GM21737 (cell line): ENCODE data around the gene RBM4.
"Not testable (repeated sequence)": the region's sequence is repeated elsewhere in the genome, so short reads cannot be mapped to it uniquely, and the experiment has no call there.

Experiments
- ATAC-seq: cut with Tn5 transposase; IDR thresholded peaks from one replicate; pipeline ENCODE4 v1.9.1; 2021; ENCODE audit warnings: mild to moderate bottlenecking, moderate library complexity; ENCODE audit not compliant: unreplicated experiment

RBM4 gene, protein sequence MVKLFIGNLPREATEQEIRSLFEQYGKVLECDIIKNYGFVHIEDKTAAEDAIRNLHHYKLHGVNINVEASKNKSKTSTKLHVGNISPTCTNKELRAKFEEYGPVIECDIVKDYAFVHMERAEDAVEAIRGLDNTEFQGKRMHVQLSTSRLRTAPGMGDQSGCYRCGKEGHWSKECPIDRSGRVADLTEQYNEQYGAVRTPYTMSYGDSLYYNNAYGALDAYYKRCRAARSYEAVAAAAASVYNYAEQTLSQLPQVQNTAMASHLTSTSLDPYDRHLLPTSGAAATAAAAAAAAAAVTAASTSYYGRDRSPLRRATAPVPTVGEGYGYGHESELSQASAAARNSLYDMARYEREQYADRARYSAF

DNA sequence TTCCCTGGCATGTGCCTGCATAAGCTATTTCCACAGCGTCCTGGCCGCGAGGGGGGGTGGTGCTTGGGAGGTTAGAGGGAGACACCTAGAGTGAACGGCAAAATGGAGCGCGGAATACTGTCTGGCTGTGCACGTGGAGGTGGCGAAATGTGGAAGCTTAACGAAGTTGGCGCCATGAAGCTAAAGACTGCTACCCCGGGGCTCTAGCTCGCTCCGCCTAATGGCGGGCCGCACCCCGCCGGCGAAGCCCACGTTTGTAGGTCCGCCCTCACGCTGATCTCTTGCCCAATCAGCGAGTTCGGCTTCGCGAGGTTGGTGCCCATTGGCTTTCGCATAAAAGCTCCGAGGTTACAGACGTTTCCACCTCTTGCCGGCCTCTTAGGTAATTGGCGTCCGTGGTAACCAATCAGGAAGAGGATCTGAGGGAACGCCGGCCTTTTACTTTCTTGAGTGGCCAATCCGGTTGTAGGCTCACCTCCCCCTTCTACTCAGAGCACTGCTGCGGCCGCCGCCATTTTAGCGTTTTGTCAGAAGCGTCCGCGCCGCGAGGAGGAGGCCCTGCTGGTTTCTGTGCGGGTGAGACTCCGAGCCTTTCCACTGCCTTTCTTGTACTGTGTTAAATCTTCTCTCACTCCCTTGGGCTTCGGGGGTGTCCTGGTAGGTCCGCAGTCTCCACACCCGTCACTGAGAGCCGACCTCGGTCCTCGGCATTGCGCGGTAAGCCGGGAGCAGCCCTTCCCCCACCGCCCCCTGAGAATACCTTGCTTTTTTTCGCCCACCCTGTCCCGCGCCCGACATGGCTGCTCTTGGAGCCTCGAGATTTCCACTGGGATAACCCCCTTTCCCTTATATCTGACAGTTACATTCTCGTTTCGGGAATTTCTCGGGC is at the start of gene RBM4:
Gene RBM4, plus strand, starts transcription at position 527 of the 889 bp plus-strand sequence. CDS start 1,009 bp downstream, outside the sequence.
- ATAC-seq, result peak; percentile 95

DNA sequence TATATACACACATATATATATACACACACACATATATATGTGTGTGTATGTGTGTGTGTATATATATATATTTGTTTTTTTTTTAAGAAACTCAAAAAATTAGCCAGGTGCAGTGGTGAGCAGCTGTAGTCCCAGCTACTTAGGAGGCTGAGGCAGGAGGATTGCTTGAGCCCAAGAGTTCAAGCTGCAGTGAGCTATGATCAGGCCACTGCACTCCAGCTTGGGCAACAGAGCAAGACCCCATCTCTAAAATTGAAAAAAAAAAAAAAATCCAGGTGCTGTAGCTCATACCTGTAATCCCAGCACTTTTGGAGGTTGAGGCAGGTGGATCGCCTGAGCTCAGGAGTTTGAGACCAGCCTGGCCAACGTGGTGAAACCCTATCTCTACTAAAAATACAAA is 49.2 kb upstream of the RBM4 start:
- not testable (repeated sequence) for ATAC-seq

GRCh38 chr11:66589996-66590675 is 48.4 kb upstream of the RBM4 start:
- no peak for ATAC-seq

DNA sequence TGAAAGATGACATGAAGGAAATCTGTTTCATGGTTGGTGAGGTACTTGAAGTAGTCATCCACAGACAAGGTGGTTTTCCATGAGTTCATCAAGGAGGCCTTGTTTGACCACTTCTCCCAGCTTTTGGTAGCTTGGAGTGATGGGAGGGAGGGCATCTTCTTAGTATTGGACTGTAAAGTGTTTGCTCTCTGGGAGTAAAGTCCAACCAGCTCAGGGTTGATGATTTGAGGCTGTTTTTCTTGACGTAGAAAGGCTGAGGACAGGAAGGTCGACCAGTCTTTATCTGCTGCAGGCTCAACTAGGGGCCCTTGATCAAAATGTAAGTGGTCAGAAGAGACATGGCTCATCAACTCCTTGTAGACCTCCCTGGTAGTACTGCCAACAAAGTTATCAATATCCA is 47.3 kb upstream of the RBM4 start:
- ATAC-seq, result no peak

GRCh38 chr11:66592457-66593302 is 45.8 kb upstream of the RBM4 start, which contains the start of the genes CCDC87 and CCS:
TSS of gene CCDC87 (minus strand) at chr11:66593063. CDS start at chr11:66593015, 48 bp downstream.
TSS of gene CCS (plus strand) at chr11:66593185. CDS start at chr11:66593262, 77 bp downstream.
- peak; percentile 84 for ATAC-seq

GRCh38 chr11:66593303-66593635 is 45.2 kb upstream of the RBM4 start:
- ATAC-seq, result no peak

DNA sequence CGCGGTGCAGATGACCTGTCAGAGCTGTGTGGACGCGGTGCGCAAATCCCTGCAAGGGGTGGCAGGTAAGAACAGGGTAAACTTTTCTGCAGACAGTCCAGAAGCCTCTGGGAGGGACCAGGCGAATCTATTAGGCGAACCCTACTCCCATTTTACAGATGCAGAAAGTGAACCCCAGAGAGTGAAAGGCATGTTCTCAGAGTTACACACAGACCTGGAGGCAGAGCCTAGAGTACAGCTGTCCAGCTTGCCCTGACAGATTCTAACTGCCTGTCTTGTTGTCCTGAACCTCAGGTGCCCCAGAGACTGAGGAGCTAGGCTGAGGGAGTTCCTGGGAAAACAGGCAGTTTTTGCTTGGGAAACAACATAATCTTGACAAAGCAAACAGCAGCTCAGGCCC is 44.9 kb upstream of the RBM4 start:
- no peak for ATAC-seq

DNA sequence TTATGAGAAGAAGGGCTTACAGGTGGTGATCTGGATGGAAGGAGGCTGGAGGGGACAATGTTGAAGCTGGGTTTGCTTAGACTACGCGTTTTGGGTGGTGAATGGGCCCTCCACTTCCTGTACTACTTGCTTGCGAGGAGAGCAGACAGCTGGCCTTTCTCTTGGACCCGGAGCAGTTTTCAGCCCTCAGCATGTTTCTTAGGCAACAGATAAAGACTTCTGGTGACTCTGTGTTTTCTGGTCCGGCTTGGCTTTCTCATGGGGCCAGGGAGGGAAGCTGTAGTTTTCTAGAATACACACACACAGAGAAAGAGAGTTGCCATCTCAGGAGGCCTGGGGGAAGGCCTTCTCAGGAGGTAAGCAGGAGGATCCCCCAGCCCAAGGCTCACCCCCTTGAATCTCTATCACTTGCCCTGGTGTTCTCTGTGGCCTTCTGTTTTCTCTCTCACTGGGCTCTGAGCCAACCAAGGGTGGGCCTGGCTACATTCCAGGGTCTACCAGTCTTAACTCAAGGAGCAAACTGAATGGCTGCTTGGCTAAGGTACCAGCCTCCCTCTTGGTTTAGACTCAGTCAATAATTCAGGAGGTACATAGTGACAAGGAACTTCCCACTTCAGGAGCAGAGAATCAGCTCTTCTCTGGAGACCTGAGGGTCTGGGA is 43.1 kb upstream of the RBM4 start:
- ATAC-seq, result no peak

GRCh38 chr11:66598993-66599392 is 39.5 kb upstream of the RBM4 start:
- no peak for ATAC-seq

DNA sequence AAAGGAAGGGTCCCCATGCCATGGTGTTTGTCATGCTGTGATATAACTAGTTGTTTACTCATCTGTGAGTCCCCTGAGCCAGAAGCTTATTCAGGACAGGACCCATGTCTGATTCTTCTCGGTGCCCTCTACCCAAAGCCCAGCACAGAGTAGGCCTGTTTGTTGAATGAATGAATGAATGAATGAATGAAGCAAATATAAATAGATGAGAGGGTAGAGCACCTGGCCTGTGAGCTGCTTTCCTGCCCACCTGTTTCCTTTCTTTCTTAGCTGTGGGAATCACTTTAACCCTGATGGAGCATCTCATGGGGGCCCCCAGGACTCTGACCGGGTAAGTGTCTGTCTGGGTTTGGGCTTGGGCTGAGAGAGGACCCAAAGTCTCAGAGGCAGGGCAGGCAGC is 38.3 kb upstream of the RBM4 start:
- no peak for ATAC-seq

- ATAC-seq, result no peak
Measured at GRCh38 chr11:66600631-66601233, 37.8 kb upstream of the RBM4 start.

- ATAC-seq, result no peak
Measured at GRCh38 chr11:66603072-66603471, 35.4 kb upstream of the RBM4 start.

GRCh38 chr11:66604155-66604554 is 34.3 kb upstream of the RBM4 start:
- ATAC-seq, result no peak

GRCh38 chr11:66606608-66607007 is 31.9 kb upstream of the RBM4 start:
- ATAC-seq, result not testable (repeated sequence)

DNA sequence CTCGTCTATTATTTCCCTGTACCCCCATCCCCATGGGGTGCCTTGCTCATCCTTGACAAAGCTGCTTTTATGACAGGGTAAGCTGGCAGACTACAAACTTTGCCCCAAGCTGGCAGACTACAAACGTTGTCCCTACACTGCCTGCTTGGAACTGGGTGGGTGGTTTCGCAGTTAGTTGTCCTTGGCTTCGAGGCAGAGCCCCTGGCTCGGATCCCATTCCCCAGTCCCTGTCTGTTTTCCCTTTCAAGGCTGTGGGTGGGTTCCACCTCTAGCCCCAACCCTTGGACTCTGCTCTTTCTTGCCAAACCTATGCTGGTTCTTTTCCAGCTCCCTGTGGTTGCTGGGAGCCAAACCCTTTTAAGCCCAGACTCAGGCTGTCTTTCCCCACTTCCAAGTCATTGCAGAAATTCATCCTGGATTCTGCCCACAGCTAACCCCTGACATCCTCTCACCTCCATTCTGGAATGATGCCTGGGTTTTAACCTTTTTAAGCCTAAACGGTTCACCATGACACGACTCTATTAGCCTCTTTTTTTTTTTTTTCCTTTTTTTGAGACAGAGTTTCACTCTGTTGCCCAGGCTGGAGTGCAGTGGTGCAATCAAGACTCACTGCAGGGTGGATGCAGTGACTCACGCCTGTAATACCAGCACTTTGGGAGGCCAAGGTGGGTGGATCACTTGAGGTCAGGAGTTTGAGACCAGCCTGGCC is 31.2 kb upstream of the RBM4 start:
- no peak for ATAC-seq

DNA sequence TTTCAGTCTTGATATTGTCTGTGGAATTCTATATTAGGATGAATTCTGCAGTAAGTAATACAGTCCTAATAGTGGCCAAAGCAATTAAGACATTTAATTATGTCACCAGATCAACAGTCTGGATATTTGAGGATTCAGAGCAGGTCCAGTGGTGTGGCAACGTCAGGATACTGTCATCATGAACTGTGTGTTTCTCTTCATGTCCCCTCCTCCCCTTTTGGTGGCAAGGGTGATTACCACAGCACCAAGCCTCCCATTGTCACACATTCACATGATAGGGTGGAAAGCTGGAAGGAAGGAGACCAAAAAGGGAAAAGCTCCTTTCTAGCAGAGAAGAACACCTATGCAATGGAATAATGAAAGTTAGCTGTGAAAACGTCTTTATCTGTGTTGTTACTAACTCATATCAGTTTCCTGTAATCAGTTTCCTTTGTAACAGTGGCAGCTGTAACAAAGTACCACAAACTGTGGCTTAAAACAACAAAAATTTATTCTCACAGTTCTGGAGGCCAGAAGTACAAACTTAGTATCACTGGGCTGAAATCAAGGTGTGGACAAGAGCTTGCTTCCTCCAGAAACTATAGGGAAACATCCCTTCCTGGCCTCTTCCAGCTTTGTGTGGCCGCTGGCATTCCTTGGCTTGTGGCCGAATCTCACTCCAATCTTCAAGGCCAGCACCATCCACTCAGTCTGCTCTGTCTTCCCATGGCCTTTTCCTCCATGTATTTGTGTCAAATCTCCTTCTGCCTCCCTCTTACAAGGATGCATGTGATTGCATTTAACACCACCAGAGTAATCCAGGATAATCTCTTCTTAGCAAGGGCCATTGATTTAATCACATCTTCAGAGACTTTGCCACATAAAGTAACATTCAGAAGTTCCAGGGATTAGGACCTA is 28.5 kb upstream of the RBM4 start:
- no peak for ATAC-seq

GRCh38 chr11:66612458-66612857 is 26.0 kb upstream of the RBM4 start:
- ATAC-seq, result no peak

GRCh38 chr11:66614073-66614472 is 24.4 kb upstream of the RBM4 start:
- ATAC-seq, result no peak
